Measurements from ENCODE around the gene SLIT3. TPM values are rescaled to one million over a fixed set of nuclear protein-coding genes. Genes with fewer than 3 reads are reported as not detected.

Gene SLIT3
- total and polyA plus RNA-seq, 9 of the 15 experiments (the other 6 are each of a cell fraction or from before 2014, with no cell fraction given), result 0.01 to 0.04 TPM; not detected in 7

- TF ChIP-seq ZBTB40 (IDR thresholded peaks at IDR 0.05) (no peak), ZBTB40 (CRISPR knock-in tag; IDR thresholded peaks at IDR 0.05) (no peak), ZNF311 (CRISPR knock-in tag; IDR thresholded peaks at IDR 0.05) (no peak), HBP1 (CRISPR knock-in tag; IDR thresholded peaks at IDR 0.05) (no peak), HMG20B (CRISPR knock-in tag; IDR thresholded peaks at IDR 0.05) (no peak), GTF2F1 (IDR thresholded peaks at IDR 0.05; ENCODE audit: low read depth, low read length) (no peak), ZFX (CRISPR knock-in tag; IDR thresholded peaks at IDR 0.05) (no peak), ZBTB43 (CRISPR knock-in tag; IDR thresholded peaks at IDR 0.05) (no peak), HDAC6 (IDR thresholded peaks at IDR 0.05; ENCODE audit: low read depth, low read length) (no peak), ZNF79 (CRISPR knock-in tag; IDR thresholded peaks at IDR 0.05; ENCODE audit: low read depth) (no peak), ARHGAP35 (IDR thresholded peaks at IDR 0.05; ENCODE audit: partially characterized antibody) (no peak)
Observed at GRCh38 chr5:168697034-168697720, 603.8 kb downstream of the SLIT3 start (continued).
